ENCODE data around the gene BTBD9. TPM values are rescaled to one million over a fixed set of nuclear protein-coding genes. Genes with fewer than 3 reads are reported as not detected.

Gene BTBD9
- polyA plus RNA-seq, 1 experiment = 5.4 TPM

- Histone ChIP-seq H3K36me3 (ENCODE audit: control insufficient read depth, insufficient read depth, low read length) (no peaks in the 10 kb centered on the region), H3K4me3 (ENCODE audit: low read depth, low read length) (no peak overlapping the region), H3K27me3 (ENCODE audit: control insufficient read depth, insufficient read depth, low read length) (no peaks in the 10 kb centered on the region)
- no peak for TF ChIP-seq CTCF (IDR thresholded peaks at IDR 0.05; ENCODE audit: insufficient read depth, low read depth, low read length)
- ChIA-PET CTCF (no interaction called here), POLR2A (no interaction called here)
- no peak for DNase-seq (ENCODE audit: low read depth)
Observed at GRCh38 chr6:38649744-38650143, 10.0 kb upstream of the BTBD9 start.

- no peak for TF ChIP-seq CTCF (IDR thresholded peaks at IDR 0.05; ENCODE audit: insufficient read depth, low read depth, low read length)
- H3K4me3 ChIP-seq (ENCODE audit: low read depth, low read length) = no peak overlapping the region
- H3K36me3 ChIP-seq (ENCODE audit: control insufficient read depth, insufficient read depth, low read length) = no peaks in the 10 kb centered on the region
- POLR2A ChIA-PET = no interaction called here
- CTCF ChIA-PET = interaction anchor here (1.0 kb wide), 1 partner anchor 16 kb away, joined by 3 read pairs; no protein-coding TSS in a partner anchor
- no peak for DNase-seq (ENCODE audit: low read depth)
- H3K27me3 ChIP-seq (ENCODE audit: control insufficient read depth, insufficient read depth, low read length) = no peaks in the 10 kb centered on the region
Observed at GRCh38 chr6:38648629-38649028, 8.9 kb upstream of the BTBD9 start.

GRCh38 chr6:38646166-38646878 lies 6.6 kb upstream of the BTBD9 start:
- ChIA-PET CTCF (no interaction called here), POLR2A (no interaction called here)
- no peaks in the 10 kb centered on the region for H3K27me3 ChIP-seq (ENCODE audit: control insufficient read depth, insufficient read depth, low read length)
- H3K4me3 ChIP-seq (ENCODE audit: low read depth, low read length) = no peak overlapping the region
- no peak for TF ChIP-seq CTCF (IDR thresholded peaks at IDR 0.05; ENCODE audit: insufficient read depth, low read depth, low read length)
- H3K36me3 ChIP-seq (ENCODE audit: control insufficient read depth, insufficient read depth, low read length) = no peaks in the 10 kb centered on the region; the same call in 1 of the 2 replicates
- peak; percentile 12 for DNase-seq (ENCODE audit: low read depth)

- Histone ChIP-seq H3K4me3 (ENCODE audit: low read depth, low read length) (no peak overlapping the region), H3K36me3 (ENCODE audit: control insufficient read depth, insufficient read depth, low read length) (no peaks in the 10 kb centered on the region; the same call in 1 of the 2 replicates), H3K27me3 (ENCODE audit: control insufficient read depth, insufficient read depth, low read length) (no peaks in the 10 kb centered on the region)
- TF ChIP-seq CTCF (IDR thresholded peaks at IDR 0.05; ENCODE audit: insufficient read depth, low read depth, low read length) = no peak
- POLR2A ChIA-PET = no interaction called here
- CTCF ChIA-PET = no interaction called here
- DNase-seq (ENCODE audit: low read depth) = no peak
Observed at GRCh38 chr6:38644951-38645350, 5.2 kb upstream of the BTBD9 start.

- TF ChIP-seq CTCF (IDR thresholded peaks at IDR 0.05; ENCODE audit: insufficient read depth, low read depth, low read length) = no peak
- CTCF ChIA-PET = no interaction called here
- no peak for DNase-seq (ENCODE audit: low read depth)
- POLR2A ChIA-PET = no interaction called here
- H3K27me3 ChIP-seq (ENCODE audit: control insufficient read depth, insufficient read depth, low read length) = no peaks in the 10 kb centered on the region
- peak overlapping the region; percentile 77 for H3K4me3 ChIP-seq (ENCODE audit: low read depth, low read length)
- no peaks in the 10 kb centered on the region; the same call in 1 of the 2 replicates for H3K36me3 ChIP-seq (ENCODE audit: control insufficient read depth, insufficient read depth, low read length)
Observed at GRCh38 chr6:38640216-38640909, 634 bp upstream of the BTBD9 start.

Measured in BJ (cell line).